ENCODE results near the gene HYAL2.

The HYAL2 gene

DNA sequence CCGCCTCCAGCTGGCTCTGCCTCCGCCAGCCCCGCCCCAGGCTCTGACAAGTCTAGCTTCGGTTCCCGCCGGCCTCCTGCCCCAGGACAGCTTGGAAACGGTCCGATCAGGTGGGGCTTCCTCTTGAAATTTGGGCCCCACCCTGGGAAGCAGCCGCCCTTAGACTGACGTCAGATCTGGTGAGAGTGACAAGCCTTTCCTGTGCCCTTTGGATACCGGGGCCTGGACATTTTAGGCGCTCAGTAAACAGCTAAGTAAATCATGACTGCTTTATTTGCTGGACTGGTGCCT is 23.0 kb downstream of the HYAL2 start:
- TF ChIP-seq EZH2phosphoT487 (IDR thresholded peaks at IDR 0.05; ENCODE audit: borderline replicate concordance) = no peak
- TF ChIP-seq, protein P1, sequence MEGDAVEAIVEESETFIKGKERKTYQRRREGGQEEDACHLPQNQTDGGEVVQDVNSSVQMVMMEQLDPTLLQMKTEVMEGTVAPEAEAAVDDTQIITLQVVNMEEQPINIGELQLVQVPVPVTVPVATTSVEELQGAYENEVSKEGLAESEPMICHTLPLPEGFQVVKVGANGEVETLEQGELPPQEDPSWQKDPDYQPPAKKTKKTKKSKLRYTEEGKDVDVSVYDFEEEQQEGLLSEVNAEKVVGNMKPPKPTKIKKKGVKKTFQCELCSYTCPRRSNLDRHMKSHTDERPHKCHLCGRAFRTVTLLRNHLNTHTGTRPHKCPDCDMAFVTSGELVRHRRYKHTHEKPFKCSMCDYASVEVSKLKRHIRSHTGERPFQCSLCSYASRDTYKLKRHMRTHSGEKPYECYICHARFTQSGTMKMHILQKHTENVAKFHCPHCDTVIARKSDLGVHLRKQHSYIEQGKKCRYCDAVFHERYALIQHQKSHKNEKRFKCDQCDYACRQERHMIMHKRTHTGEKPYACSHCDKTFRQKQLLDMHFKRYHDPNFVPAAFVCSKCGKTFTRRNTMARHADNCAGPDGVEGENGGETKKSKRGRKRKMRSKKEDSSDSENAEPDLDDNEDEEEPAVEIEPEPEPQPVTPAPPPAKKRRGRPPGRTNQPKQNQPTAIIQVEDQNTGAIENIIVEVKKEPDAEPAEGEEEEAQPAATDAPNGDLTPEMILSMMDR (conservative IDR thresholded peaks at IDR 0.05; ENCODE audit: low read length) = no peak
- Histone ChIP-seq H3K4me2 (ENCODE audit: low read depth, low read length, poor library complexity, severe bottlenecking) (peak overlapping the region; percentile 92), H3K4me3 (ENCODE audit: low read length, poor library complexity, severe bottlenecking) (peak overlapping the region; percentile 78), H3K27me3 (ENCODE audit: insufficient read depth, low read length, poor library complexity, severe bottlenecking) (no peaks in the 10 kb centered on the region), H3K9ac (ENCODE audit: low read depth, low read length, poor library complexity, severe bottlenecking) (peak overlapping the region; percentile 82), H3F3A (ENCODE audit: low read depth) (no peaks in the 10 kb centered on the region), H4K20me1 (ENCODE audit: insufficient read depth, low read length, poor library complexity, severe bottlenecking) (peaks cover 3% of the 10 kb centered on the region), H3K79me2 (ENCODE audit: insufficient read depth, low read length) (peaks cover 19% of the 10 kb centered on the region; the same call in 1 of the 2 replicates), H3K9me3 (ENCODE audit: insufficient read depth, low read depth, low read length) (no peaks in the 10 kb centered on the region), H3K9me2 (replicated peaks; ENCODE audit: low read depth, low read length) (no peaks in the 10 kb centered on the region), H2AFZ (ENCODE audit: low read length) (peak overlapping the region; percentile 92), H3K36me3 (ENCODE audit: insufficient read depth, low read length) (no peaks in the 10 kb centered on the region), H3K4me1 (ENCODE audit: insufficient read depth, low read length, poor library complexity, severe bottlenecking) (peaks cover 17% of the 10 kb centered on the region)

- Histone ChIP-seq H3K79me2 (ENCODE audit: insufficient read depth, low read length) (peaks cover 19% of the 10 kb centered on the region; the same call in 1 of the 2 replicates), H2AFZ (ENCODE audit: low read length) (peak within 1 kb of the TSS; percentile 92), H3K4me3 (ENCODE audit: low read length, poor library complexity, severe bottlenecking) (peak within 1 kb of the TSS; percentile 78), H3K4me1 (ENCODE audit: insufficient read depth, low read length, poor library complexity, severe bottlenecking) (peaks cover 17% of the 10 kb centered on the region), H3K36me3 (ENCODE audit: insufficient read depth, low read length) (no peaks in the 10 kb centered on the region), H4K20me1 (ENCODE audit: insufficient read depth, low read length, poor library complexity, severe bottlenecking) (peaks cover 3% of the 10 kb centered on the region), H3F3A (ENCODE audit: low read depth) (no peaks in the 10 kb centered on the region), H3K4me2 (ENCODE audit: low read depth, low read length, poor library complexity, severe bottlenecking) (peak within 1 kb of the TSS; percentile 98), H3K9me2 (replicated peaks; ENCODE audit: low read depth, low read length) (no peaks in the 10 kb centered on the region), H3K9me3 (ENCODE audit: insufficient read depth, low read depth, low read length) (no peaks in the 10 kb centered on the region), H3K9ac (ENCODE audit: low read depth, low read length, poor library complexity, severe bottlenecking) (peak within 1 kb of the TSS; percentile 82), H3K27me3 (ENCODE audit: insufficient read depth, low read length, poor library complexity, severe bottlenecking) (no peaks in the 10 kb centered on the region)
- no peak for TF ChIP-seq EZH2phosphoT487 (IDR thresholded peaks at IDR 0.05; ENCODE audit: borderline replicate concordance)
- TF ChIP-seq, protein P1 (conservative IDR thresholded peaks at IDR 0.05; ENCODE audit: low read length) = peak; percentile 48
Observed at GRCh38 chr3:50298836-50299637, 23.5 kb downstream of the HYAL2 start, which contains the start of the genes HYAL3 and NAA80. HYAL3 (minus strand) TSS chr3:50299405; CDS start chr3:50295602, 3,803 bp downstream. NAA80 (minus strand) TSS chr3:50299405; CDS start chr3:50297463, 1,942 bp downstream.

- Histone ChIP-seq H4K20me1 (ENCODE audit: insufficient read depth, low read length, poor library complexity, severe bottlenecking) (peaks cover 3% of the 10 kb centered on the region), H3K9me2 (replicated peaks; ENCODE audit: low read depth, low read length) (no peaks in the 10 kb centered on the region), H3K9ac (ENCODE audit: low read depth, low read length, poor library complexity, severe bottlenecking) (peak overlapping the region; percentile 80), H2AFZ (ENCODE audit: low read length) (no peak overlapping the region), H3K4me2 (ENCODE audit: low read depth, low read length, poor library complexity, severe bottlenecking) (peak overlapping the region; percentile 98), H3K9me3 (ENCODE audit: insufficient read depth, low read depth, low read length) (no peaks in the 10 kb centered on the region), H3K4me3 (ENCODE audit: low read length, poor library complexity, severe bottlenecking) (peak overlapping the region; percentile 78), H3K36me3 (ENCODE audit: insufficient read depth, low read length) (no peaks in the 10 kb centered on the region), H3K27me3 (ENCODE audit: insufficient read depth, low read length, poor library complexity, severe bottlenecking) (no peaks in the 10 kb centered on the region), H3K79me2 (ENCODE audit: insufficient read depth, low read length) (peaks cover 19% of the 10 kb centered on the region; the same call in 1 of the 2 replicates), H3K4me1 (ENCODE audit: insufficient read depth, low read length, poor library complexity, severe bottlenecking) (peaks cover 17% of the 10 kb centered on the region), H3F3A (ENCODE audit: low read depth) (no peaks in the 10 kb centered on the region)
- TF ChIP-seq EZH2phosphoT487 (IDR thresholded peaks at IDR 0.05; ENCODE audit: borderline replicate concordance) = no peak
- TF ChIP-seq, protein P1 (conservative IDR thresholded peaks at IDR 0.05; ENCODE audit: low read length) = peak; percentile 51
Observed at GRCh38 chr3:50297896-50298725, 24.4 kb downstream of the HYAL2 start.
